Cardiac muscle cell (in vitro differentiated cells and primary cell): ENCODE measurements around the gene PHF12. TPM values are rescaled to one million over a fixed set of nuclear protein-coding genes. Genes with fewer than 3 reads are reported as not detected.

Experiments
- DNase-seq, 2 donors: peaks; one replicate each; pipeline versions ENCODE4 v3.0.0 to v3.0.0-alpha.2; 2010 to 2017; ENCODE audit warnings: low read depth in 1 of 2, low spot score in 1 of 2
- H3K27ac ChIP-seq: fragments of 200-600 bp; sonication (generic); 2 replicates; pipeline ENCODE4 v1.5.1; 2016
- H3K27me3 ChIP-seq: fragments of 200-600 bp; sonication (generic); 2 replicates; pipeline ENCODE4 v1.6.0; 2016; ENCODE audit warnings: control low read depth
- H3K36me3 ChIP-seq: fragments of 200-600 bp; sonication (generic); 2 replicates; pipeline ENCODE4 v1.5.1; 2016; ENCODE audit warnings: control low read depth
- H3K4me1 ChIP-seq: fragments of 200-600 bp; sonication (generic); 2 replicates; pipeline ENCODE4 v1.8.1; 2017; ENCODE audit warnings: low read depth, mild to moderate bottlenecking, mixed run types
- H3K4me3 ChIP-seq: fragments of 200-600 bp; sonication (generic); 2 replicates; pipeline ENCODE4 v1.5.1; 2016; ENCODE audit warnings: mild to moderate bottlenecking
- H3K9me3 ChIP-seq: fragments of 200-600 bp; sonication (generic); 2 replicates; pipeline ENCODE4 v1.5.1; 2017; ENCODE audit warnings: low read depth, mild to moderate bottlenecking, control low read depth
- CTCF ChIP-seq: IDR thresholded peaks from 2 replicates; pipeline ENCODE4 v1.5.1; 2012; ENCODE audit warnings: low read depth, mild to moderate bottlenecking, low read length
- polyA plus RNA-seq: library from polyadenylated mRNA; unstranded; fragments of >200 nt; fragmentation: Nextera tagmentation; extraction: Ambion mirVana; gene quantifications from 2 replicates; pipeline ENCODE4 v1.2.1, GENCODE V29; 2016
- total RNA-seq: library from RNA; depleted of rRNA; stranded (reverse); fragments of >200 nt; gene quantifications from 2 replicates; pipeline ENCODE4 v1.2.3, GENCODE V29; 2016

Gene PHF12
- total and polyA plus RNA-seq, 2 experiments from 2014 or later: 17.9 to 45.6 TPM

- TF ChIP-seq CTCF: no peak
- Histone ChIP-seq H3K36me3 (no peaks in the 10 kb centered on the region), H3K4me3 (no peak overlapping the region), H3K9me3 (no peaks in the 10 kb centered on the region), H3K27ac (no peak overlapping the region), H3K4me1 (no peaks in the 10 kb centered on the region), H3K27me3 (no peaks in the 10 kb centered on the region)
- peak in 1 of 2 donors; percentile 14 for DNase-seq
Measured at GRCh38 chr17:28865946-28866752, 85.2 kb downstream of the PHF12 start.

- TF ChIP-seq CTCF: no peak
- no peak overlapping the region for H3K4me3 ChIP-seq
- H3K36me3 ChIP-seq: peaks cover 3% of the 10 kb centered on the region
- H3K4me1 ChIP-seq: no peaks in the 10 kb centered on the region
- peak in 1 of 2 donors; percentile 11 for DNase-seq
- no peak overlapping the region for H3K27ac ChIP-seq
- no peaks in the 10 kb centered on the region for H3K27me3 ChIP-seq
- H3K9me3 ChIP-seq: no peaks in the 10 kb centered on the region
Measured at GRCh38 chr17:28864991-28865849, 86.1 kb downstream of the PHF12 start.

- no peaks in the 10 kb centered on the region for H3K4me1 ChIP-seq
- H3K9me3 ChIP-seq: no peaks in the 10 kb centered on the region
- DNase-seq: no peak
- peaks cover 6% of the 10 kb centered on the region for H3K36me3 ChIP-seq
- H3K4me3 ChIP-seq: no peak overlapping the region
- TF ChIP-seq CTCF: no peak
- no peak overlapping the region for H3K27ac ChIP-seq
- no peaks in the 10 kb centered on the region for H3K27me3 ChIP-seq
Measured at GRCh38 chr17:28863953-28864352, 87.4 kb downstream of the PHF12 start.

DNA sequence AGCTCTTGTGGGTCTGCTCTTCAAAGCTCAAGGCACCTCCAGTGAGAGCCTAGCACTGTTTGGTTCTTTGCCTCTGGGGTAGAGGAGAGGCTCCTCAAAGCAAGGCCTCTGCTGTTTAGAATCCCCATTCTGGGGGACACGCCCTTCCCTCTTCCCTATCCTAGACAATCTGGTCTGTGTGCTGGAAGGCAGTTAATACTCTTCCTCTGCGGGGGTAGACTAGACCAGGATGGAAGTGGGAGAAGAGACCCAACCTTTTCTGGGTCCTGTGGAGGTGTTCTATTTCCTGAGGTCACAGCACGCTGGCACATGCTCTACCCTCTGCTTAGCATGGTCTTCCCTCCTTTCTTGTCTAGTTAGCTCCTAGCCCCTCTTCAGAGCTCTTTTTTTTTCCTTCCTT is 88.8 kb downstream of the PHF12 start:
- H3K36me3 ChIP-seq: peaks cover 12% of the 10 kb centered on the region
- no peak overlapping the region for H3K27ac ChIP-seq
- H3K4me3 ChIP-seq: no peak overlapping the region
- TF ChIP-seq CTCF: no peak
- no peaks in the 10 kb centered on the region for H3K4me1 ChIP-seq
- no peaks in the 10 kb centered on the region for H3K27me3 ChIP-seq
- no peak for DNase-seq
- H3K9me3 ChIP-seq: no peaks in the 10 kb centered on the region

GRCh38 chr17:28861393-28862203 is 89.7 kb downstream of the PHF12 start:
- TF ChIP-seq CTCF: no peak
- Histone ChIP-seq H3K4me3 (no peak overlapping the region), H3K36me3 (peaks cover 15% of the 10 kb centered on the region), H3K4me1 (no peaks in the 10 kb centered on the region), H3K9me3 (no peaks in the 10 kb centered on the region), H3K27ac (no peak overlapping the region), H3K27me3 (no peaks in the 10 kb centered on the region)
- no peak for DNase-seq
